ENCODE data around the gene RSPH10B2.
"Not testable (repeated sequence)": the region's sequence is repeated elsewhere in the genome, so short reads cannot be mapped to it uniquely, and the experiment has no call there.

Gene RSPH10B2

GRCh38 chr7:6792113-6792872, 38.4 kb downstream of the RSPH10B2 start:
- H3K9ac ChIP-seq (ENCODE audit: low read length); H3K36me3 ChIP-seq (ENCODE audit: insufficient read depth, low read length); H3K4me1 ChIP-seq (ENCODE audit: insufficient read depth, low read length); H3K27me3 ChIP-seq (ENCODE audit: control insufficient read depth in 1 of 2, insufficient read depth in 2 of 2, low read length in 2 of 2); H3K9me3 ChIP-seq (ENCODE audit: low read length); H3K27ac ChIP-seq (ENCODE audit: low read depth, low read length); H3K4me3 ChIP-seq (ENCODE audit: low read depth in 1 of 2, low read length in 2 of 2): not testable (repeated sequence)

- H3K36me3 ChIP-seq (ENCODE audit: insufficient read depth, low read length); H3K27ac ChIP-seq (ENCODE audit: low read depth, low read length); H3K9ac ChIP-seq (ENCODE audit: low read length); H3K9me3 ChIP-seq (ENCODE audit: low read length); H3K4me1 ChIP-seq (ENCODE audit: insufficient read depth, low read length); H3K27me3 ChIP-seq (ENCODE audit: control insufficient read depth in 1 of 2, insufficient read depth in 2 of 2, low read length in 2 of 2); H3K4me3 ChIP-seq (ENCODE audit: low read depth in 1 of 2, low read length in 2 of 2): not testable (repeated sequence)
Measured at GRCh38 chr7:6794276-6794675, 40.4 kb downstream of the RSPH10B2 start.

- not testable (repeated sequence) for H3K9me3 ChIP-seq (ENCODE audit: low read length); H3K4me1 ChIP-seq (ENCODE audit: insufficient read depth, low read length); H3K4me3 ChIP-seq (ENCODE audit: low read depth in 1 of 2, low read length in 2 of 2); H3K27me3 ChIP-seq (ENCODE audit: control insufficient read depth in 1 of 2, insufficient read depth in 2 of 2, low read length in 2 of 2); H3K36me3 ChIP-seq (ENCODE audit: insufficient read depth, low read length); H3K9ac ChIP-seq (ENCODE audit: low read length); H3K27ac ChIP-seq (ENCODE audit: low read depth, low read length)
Measured at GRCh38 chr7:6797218-6797617, 43.3 kb downstream of the RSPH10B2 start.

- H3K27me3 ChIP-seq (ENCODE audit: control insufficient read depth in 1 of 2, insufficient read depth in 2 of 2, low read length in 2 of 2); H3K9ac ChIP-seq (ENCODE audit: low read length); H3K4me1 ChIP-seq (ENCODE audit: insufficient read depth, low read length); H3K9me3 ChIP-seq (ENCODE audit: low read length); H3K4me3 ChIP-seq (ENCODE audit: low read depth in 1 of 2, low read length in 2 of 2); H3K27ac ChIP-seq (ENCODE audit: low read depth, low read length); H3K36me3 ChIP-seq (ENCODE audit: insufficient read depth, low read length): not testable (repeated sequence)
Measured at GRCh38 chr7:6798047-6798446, 44.1 kb downstream of the RSPH10B2 start.

- not testable (repeated sequence) for H3K27me3 ChIP-seq (ENCODE audit: control insufficient read depth in 1 of 2, insufficient read depth in 2 of 2, low read length in 2 of 2); H3K4me1 ChIP-seq (ENCODE audit: insufficient read depth, low read length); H3K27ac ChIP-seq (ENCODE audit: low read depth, low read length); H3K9ac ChIP-seq (ENCODE audit: low read length); H3K9me3 ChIP-seq (ENCODE audit: low read length); H3K36me3 ChIP-seq (ENCODE audit: insufficient read depth, low read length); H3K4me3 ChIP-seq (ENCODE audit: low read depth in 1 of 2, low read length in 2 of 2)
Measured at GRCh38 chr7:6799887-6800286, 46.0 kb downstream of the RSPH10B2 start.

GRCh38 chr7:6800331-6800730, 46.4 kb downstream of the RSPH10B2 start:
- H3K36me3 ChIP-seq (ENCODE audit: insufficient read depth, low read length); H3K9ac ChIP-seq (ENCODE audit: low read length); H3K9me3 ChIP-seq (ENCODE audit: low read length); H3K27me3 ChIP-seq (ENCODE audit: control insufficient read depth in 1 of 2, insufficient read depth in 2 of 2, low read length in 2 of 2); H3K27ac ChIP-seq (ENCODE audit: low read depth, low read length); H3K4me1 ChIP-seq (ENCODE audit: insufficient read depth, low read length); H3K4me3 ChIP-seq (ENCODE audit: low read depth in 1 of 2, low read length in 2 of 2): not testable (repeated sequence)

- H3K9me3 ChIP-seq (ENCODE audit: low read length); H3K27ac ChIP-seq (ENCODE audit: low read depth, low read length); H3K9ac ChIP-seq (ENCODE audit: low read length); H3K27me3 ChIP-seq (ENCODE audit: control insufficient read depth in 1 of 2, insufficient read depth in 2 of 2, low read length in 2 of 2); H3K4me1 ChIP-seq (ENCODE audit: insufficient read depth, low read length); H3K4me3 ChIP-seq (ENCODE audit: low read depth in 1 of 2, low read length in 2 of 2); H3K36me3 ChIP-seq (ENCODE audit: insufficient read depth, low read length): not testable (repeated sequence)
Measured at GRCh38 chr7:6807393-6807918, 53.6 kb downstream of the RSPH10B2 start.

GRCh38 chr7:6807959-6808358, 54.1 kb downstream of the RSPH10B2 start:
- not testable (repeated sequence) for H3K27ac ChIP-seq (ENCODE audit: low read depth, low read length); H3K36me3 ChIP-seq (ENCODE audit: insufficient read depth, low read length); H3K27me3 ChIP-seq (ENCODE audit: control insufficient read depth in 1 of 2, insufficient read depth in 2 of 2, low read length in 2 of 2); H3K4me1 ChIP-seq (ENCODE audit: insufficient read depth, low read length); H3K4me3 ChIP-seq (ENCODE audit: low read depth in 1 of 2, low read length in 2 of 2); H3K9me3 ChIP-seq (ENCODE audit: low read length); H3K9ac ChIP-seq (ENCODE audit: low read length)

GRCh38 chr7:6813011-6813410, 59.1 kb downstream of the RSPH10B2 start:
- not testable (repeated sequence) for H3K36me3 ChIP-seq (ENCODE audit: insufficient read depth, low read length); H3K4me1 ChIP-seq (ENCODE audit: insufficient read depth, low read length); H3K27ac ChIP-seq (ENCODE audit: low read depth, low read length); H3K9ac ChIP-seq (ENCODE audit: low read length); H3K27me3 ChIP-seq (ENCODE audit: control insufficient read depth in 1 of 2, insufficient read depth in 2 of 2, low read length in 2 of 2); H3K9me3 ChIP-seq (ENCODE audit: low read length); H3K4me3 ChIP-seq (ENCODE audit: low read depth in 1 of 2, low read length in 2 of 2)

GRCh38 chr7:6815470-6815869, 61.6 kb downstream of the RSPH10B2 start:
- H3K27ac ChIP-seq (ENCODE audit: low read depth, low read length); H3K9ac ChIP-seq (ENCODE audit: low read length); H3K4me1 ChIP-seq (ENCODE audit: insufficient read depth, low read length); H3K9me3 ChIP-seq (ENCODE audit: low read length); H3K4me3 ChIP-seq (ENCODE audit: low read depth in 1 of 2, low read length in 2 of 2); H3K27me3 ChIP-seq (ENCODE audit: control insufficient read depth in 1 of 2, insufficient read depth in 2 of 2, low read length in 2 of 2); H3K36me3 ChIP-seq (ENCODE audit: insufficient read depth, low read length): not testable (repeated sequence)

GRCh38 chr7:6821622-6822021, 67.7 kb downstream of the RSPH10B2 start:
- H3K9me3 ChIP-seq (ENCODE audit: low read length); H3K36me3 ChIP-seq (ENCODE audit: insufficient read depth, low read length); H3K4me3 ChIP-seq (ENCODE audit: low read depth in 1 of 2, low read length in 2 of 2); H3K27me3 ChIP-seq (ENCODE audit: control insufficient read depth in 1 of 2, insufficient read depth in 2 of 2, low read length in 2 of 2); H3K4me1 ChIP-seq (ENCODE audit: insufficient read depth, low read length); H3K9ac ChIP-seq (ENCODE audit: low read length); H3K27ac ChIP-seq (ENCODE audit: low read depth, low read length): not testable (repeated sequence)

GRCh38 chr7:6825236-6826125, 71.6 kb downstream of the RSPH10B2 start:
- not testable (repeated sequence) for H3K9me3 ChIP-seq (ENCODE audit: low read length); H3K4me3 ChIP-seq (ENCODE audit: low read depth in 1 of 2, low read length in 2 of 2); H3K36me3 ChIP-seq (ENCODE audit: insufficient read depth, low read length); H3K27me3 ChIP-seq (ENCODE audit: control insufficient read depth in 1 of 2, insufficient read depth in 2 of 2, low read length in 2 of 2); H3K4me1 ChIP-seq (ENCODE audit: insufficient read depth, low read length); H3K27ac ChIP-seq (ENCODE audit: low read depth, low read length); H3K9ac ChIP-seq (ENCODE audit: low read length)
